OCI-LY1 (cell line): ENCODE measurements around the gene TNFRSF6B.

ENCODE experiments used
- EZH2 ChIP-seq: fragments of 200-600 bp; sonication (generic), shearing (Covaris generic); IDR thresholded peaks from 2 replicates; pipeline ENCODE4 v1.8.0; 2017; ENCODE audit warnings: borderline replicate concordance, mixed run types, mild to moderate bottlenecking, antibody characterized with exemption, low read length, moderate library complexity, mixed read lengths
- TF ChIP-seq, protein P1 (sequence below): fragments of 200-600 bp; sonication (generic), shearing (Covaris generic); IDR thresholded peaks from 2 replicates; pipeline ENCODE4 v1.5.1; 2017; ENCODE audit warnings: mild to moderate bottlenecking, antibody characterized with exemption, low read length, moderate library complexity, mixed read lengths

DNA sequence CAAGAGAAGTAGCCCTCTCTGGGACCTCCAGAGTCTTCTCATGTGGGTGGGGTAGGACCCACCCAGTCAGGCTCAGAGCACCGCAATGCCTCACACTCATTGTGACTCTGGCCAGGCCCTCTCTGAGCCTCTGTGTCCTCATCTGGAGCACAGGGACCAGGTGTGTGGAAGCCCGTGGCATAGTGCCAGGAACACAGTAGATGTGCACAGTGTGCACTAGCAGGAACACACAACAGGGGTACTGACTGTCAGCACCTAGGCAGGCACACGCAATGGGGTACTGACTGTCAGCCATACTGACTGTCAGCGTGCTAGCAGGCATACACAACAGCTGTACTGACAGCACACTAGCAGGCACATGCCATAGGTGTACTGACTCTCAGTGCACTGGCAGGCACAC lies 41.2 kb upstream of the TNFRSF6B start:
- TF ChIP-seq, protein P1, sequence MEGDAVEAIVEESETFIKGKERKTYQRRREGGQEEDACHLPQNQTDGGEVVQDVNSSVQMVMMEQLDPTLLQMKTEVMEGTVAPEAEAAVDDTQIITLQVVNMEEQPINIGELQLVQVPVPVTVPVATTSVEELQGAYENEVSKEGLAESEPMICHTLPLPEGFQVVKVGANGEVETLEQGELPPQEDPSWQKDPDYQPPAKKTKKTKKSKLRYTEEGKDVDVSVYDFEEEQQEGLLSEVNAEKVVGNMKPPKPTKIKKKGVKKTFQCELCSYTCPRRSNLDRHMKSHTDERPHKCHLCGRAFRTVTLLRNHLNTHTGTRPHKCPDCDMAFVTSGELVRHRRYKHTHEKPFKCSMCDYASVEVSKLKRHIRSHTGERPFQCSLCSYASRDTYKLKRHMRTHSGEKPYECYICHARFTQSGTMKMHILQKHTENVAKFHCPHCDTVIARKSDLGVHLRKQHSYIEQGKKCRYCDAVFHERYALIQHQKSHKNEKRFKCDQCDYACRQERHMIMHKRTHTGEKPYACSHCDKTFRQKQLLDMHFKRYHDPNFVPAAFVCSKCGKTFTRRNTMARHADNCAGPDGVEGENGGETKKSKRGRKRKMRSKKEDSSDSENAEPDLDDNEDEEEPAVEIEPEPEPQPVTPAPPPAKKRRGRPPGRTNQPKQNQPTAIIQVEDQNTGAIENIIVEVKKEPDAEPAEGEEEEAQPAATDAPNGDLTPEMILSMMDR, result no peak
- no peak for TF ChIP-seq EZH2
